Endothelial cell of umbilical vein (primary cell): ENCODE measurements around the gene SPAG6. TPM values are rescaled to one million over a fixed set of nuclear protein-coding genes. Genes with fewer than 3 reads are reported as not detected.

Experiments used
- BruUV-seq: library from RNA; stranded (reverse); fragments of 400-500 nt; replicated peaks from 2 replicates; lab custom pipeline; 2021; lab: Mats Ljungman, UMichigan
- CTCF ChIA-PET: fragments of 300-600, 350-600 bp; sonication (Branson Sonifier 250); formaldehyde crosslinking; loops from one replicate; lab custom pipeline; 2021; ENCODE audit warnings: antibody characterized with exemption, inconsistent platforms; lab: Charles Lee
- POLR2A ChIA-PET: fragments of 300-600, 350-600 bp; sonication (Branson Sonifier 250); formaldehyde crosslinking; loops from one replicate; lab custom pipeline; 2021; ENCODE audit warnings: antibody characterized with exemption, inconsistent platforms; lab: Charles Lee
- DNase-seq: peaks from one replicate; pipeline ENCODE4 v3.0.0-alpha.2; 2011; ENCODE audit warnings: low read depth, low spot score
- FAIRE-seq: peaks from 2 replicates; lab custom pipeline; 2011; peaks lifted over from hg19 to GRCh38; lab: Jason Lieb, UNC
- H2AFZ ChIP-seq: 2 replicates; pipeline ENCODE4 v1.6.0; 2012; ENCODE audit warnings: low read depth, low read length, control low read depth, inconsistent platforms
- H3K27ac ChIP-seq: 2 replicates; pipeline ENCODE4 v1.5.1; 2011; ENCODE audit warnings: low read depth, mild to moderate bottlenecking, control low read depth, low read length, moderate library complexity; ENCODE audit not compliant: insufficient read depth
- H3K27me3 ChIP-seq, 2 experiments: 2 replicates each; pipeline versions ENCODE4 v1.6.0 to v1.6.1; 2011; ENCODE audit warnings: low read length in 2 of 2, mixed read lengths in 1 of 2; ENCODE audit not compliant: control insufficient read depth in 2 of 2, insufficient read depth in 2 of 2
- H3K36me3 ChIP-seq, 2 experiments: 2 replicates in 1 of 2; 3 replicates in 1 of 2; pipeline ENCODE4 v1.5.1; 2011; ENCODE audit warnings: low read length in 2 of 2, mild to moderate bottlenecking in 1 of 2, moderate library complexity in 1 of 2; ENCODE audit not compliant: control insufficient read depth in 2 of 2, insufficient read depth in 2 of 2; ENCODE audit errors: extremely low read depth in 1 of 2
- H3K4me1 ChIP-seq: 3 replicates; pipeline ENCODE4 v1.5.1; 2011; ENCODE audit warnings: mild to moderate bottlenecking, low read length; ENCODE audit not compliant: control insufficient read depth, insufficient read depth; ENCODE audit errors: extremely low read depth
- H3K4me2 ChIP-seq: 2 replicates; pipeline ENCODE4 v1.6.1; 2011; ENCODE audit warnings: low read length, control low read depth, mixed read lengths; ENCODE audit not compliant: insufficient read depth
- H3K4me3 ChIP-seq, 3 experiments: fragments of 200-600 bp in 1 of 3; sonication (generic), shearing (Covaris generic) in 1 of 3; replicated peaks in 1 of 3; 2 replicates each; pipeline ENCODE4 v1.5.1; 2011 to 2016; ENCODE audit warnings: control low read depth in 3 of 3, low read length in 3 of 3, mild to moderate bottlenecking in 2 of 3, inconsistent platforms in 1 of 3, low read depth in 1 of 3, moderate library complexity in 1 of 3; ENCODE audit not compliant: insufficient read depth in 1 of 3
- H3K79me2 ChIP-seq: 2 replicates; pipeline ENCODE4 v1.6.0; 2012; ENCODE audit warnings: low read length, inconsistent platforms; ENCODE audit not compliant: control insufficient read depth, insufficient read depth
- H3K9ac ChIP-seq: replicated peaks from 2 replicates; pipeline ENCODE3; 2011; ENCODE audit warnings: low read length, control low read depth; ENCODE audit not compliant: insufficient read depth; ENCODE audit errors: extremely low read depth
- H3K9me1 ChIP-seq: replicated peaks from 3 replicates; pipeline ENCODE4 v1.6.0; 2011; ENCODE audit warnings: mild to moderate bottlenecking, low read length; ENCODE audit not compliant: control insufficient read depth, insufficient read depth; ENCODE audit errors: extremely low read depth
- H3K9me3 ChIP-seq: replicated peaks from 2 replicates; pipeline ENCODE4 v1.5.1; 2012; ENCODE audit warnings: low read length, inconsistent platforms; ENCODE audit not compliant: control insufficient read depth, insufficient read depth
- H4K20me1 ChIP-seq: replicated peaks from 2 replicates; pipeline ENCODE3; 2011; ENCODE audit warnings: mild to moderate bottlenecking, low read length; ENCODE audit not compliant: control insufficient read depth, insufficient read depth; ENCODE audit errors: extremely low read depth
- EZH2 ChIP-seq: IDR thresholded peaks from 2 replicates; pipeline ENCODE4 v1.6.1; 2012; ENCODE audit warnings: borderline replicate concordance, low read depth, mild to moderate bottlenecking, moderate library complexity, low read length, inconsistent platforms; ENCODE audit not compliant: severe bottlenecking
- dilution Hi-C: fragments of 300-500 bp; cut with MboI; formaldehyde crosslinking; loops from one replicate; pipeline ENCODE4 v1.15.0; 2019; ENCODE audit warnings: low sequenced_read_pairs; ENCODE audit not compliant: extremely low pct_ligation_motif_present
- intact Hi-C: fragments of 100-400 bp; cut with micrococcal nuclease; formaldehyde crosslinking; loops from one replicate; pipeline ENCODE4 v1.10.0; 2022
- polyA plus RNA-seq, 4 experiments: library from polyadenylated mRNA; depleted of rRNA in 3 of 4; stranded (reverse) in 3 of 4; unstranded in 1 of 4; fragments of >200 nt; gene quantifications; 2 replicates each; pipeline versions ENCODE4 v1.2.1 to v1.2.3, GENCODE V29; 2011 to 2012; ENCODE audit warnings: missing spikeins in 1 of 4
- total RNA-seq: library from RNA; stranded (reverse); gene quantifications from 2 replicates; pipeline ENCODE4 v1.2.3, GENCODE V29; 2021
- TF ChIP-seq, protein P1 (sequence below), 2 donors: IDR thresholded peaks; 1 replicate in 1 of 2; 2 replicates in 1 of 2; pipeline ENCODE4 v1.5.1; 2011; ENCODE audit warnings: low read length in 2 of 2, mild to moderate bottlenecking in 2 of 2, moderate library complexity in 2 of 2, control low read depth in 1 of 2, inconsistent platforms in 1 of 2, low read depth in 1 of 2; ENCODE audit not compliant: insufficient read depth in 1 of 2; ENCODE audit errors: extremely low read depth in 1 of 2
- TF ChIP-seq, protein P2 (sequence below): IDR thresholded peaks from 2 replicates; pipeline ENCODE4 v1.6.1; 2011; ENCODE audit not compliant: insufficient read depth, insufficient read length

The SPAG6 gene
- total and polyA plus RNA-seq, 2 donors (not counting 3 experiments of a cell fraction or from before 2014, with no cell fraction given), result not detected

GRCh38 chr10:22341190-22341925, 3.9 kb upstream of the SPAG6 start:
- H3K36me3 ChIP-seq, result no peaks in the 10 kb centered on the region
- ChIA-PET POLR2A (interaction anchor here (1.5 to 1.8 kb wide), 3 partner anchors 25 to 134 kb away, joined by 3 to 8 read pairs (median 4); partner anchors contain the start of gene COMMD3), CTCF (interaction anchor here (1.1 to 1.5 kb wide), 3 partner anchors 25 to 845 kb away, joined by 3 to 9 read pairs (median 5); partner anchors contain the start of gene COMMD3)
- peak overlapping the region; percentile 86 for H3K9ac ChIP-seq
- H2AFZ ChIP-seq, result peak overlapping the region; percentile 94
- H3K4me2 ChIP-seq, result peak overlapping the region; percentile 93
- H3K27ac ChIP-seq, result no peak overlapping the region
- H3K4me3 ChIP-seq, result peak overlapping the region; percentile 78 to 81 (median 80)
- no TSS peak for BruUV-seq
- dilution Hi-C loops, result no loop called here
- peaks cover 13% of the 10 kb centered on the region for H3K4me1 ChIP-seq
- intact Hi-C loops, result loop anchor here (1.0 to 5.0 kb wide), 4 partner anchors 20 to 844 kb away; partner anchors contain the start of genes BMI1 and COMMD3
- peaks cover 73 to 90% of the 10 kb centered on the region in 2 experiments for H3K27me3 ChIP-seq
- no peaks in the 10 kb centered on the region for H4K20me1 ChIP-seq
- H3K9me1 ChIP-seq, result no peaks in the 10 kb centered on the region
- FAIRE-seq (no peak), DNase-seq (peak; percentile 53)
- no peaks in the 10 kb centered on the region for H3K79me2 ChIP-seq
- TF ChIP-seq, protein P1, sequence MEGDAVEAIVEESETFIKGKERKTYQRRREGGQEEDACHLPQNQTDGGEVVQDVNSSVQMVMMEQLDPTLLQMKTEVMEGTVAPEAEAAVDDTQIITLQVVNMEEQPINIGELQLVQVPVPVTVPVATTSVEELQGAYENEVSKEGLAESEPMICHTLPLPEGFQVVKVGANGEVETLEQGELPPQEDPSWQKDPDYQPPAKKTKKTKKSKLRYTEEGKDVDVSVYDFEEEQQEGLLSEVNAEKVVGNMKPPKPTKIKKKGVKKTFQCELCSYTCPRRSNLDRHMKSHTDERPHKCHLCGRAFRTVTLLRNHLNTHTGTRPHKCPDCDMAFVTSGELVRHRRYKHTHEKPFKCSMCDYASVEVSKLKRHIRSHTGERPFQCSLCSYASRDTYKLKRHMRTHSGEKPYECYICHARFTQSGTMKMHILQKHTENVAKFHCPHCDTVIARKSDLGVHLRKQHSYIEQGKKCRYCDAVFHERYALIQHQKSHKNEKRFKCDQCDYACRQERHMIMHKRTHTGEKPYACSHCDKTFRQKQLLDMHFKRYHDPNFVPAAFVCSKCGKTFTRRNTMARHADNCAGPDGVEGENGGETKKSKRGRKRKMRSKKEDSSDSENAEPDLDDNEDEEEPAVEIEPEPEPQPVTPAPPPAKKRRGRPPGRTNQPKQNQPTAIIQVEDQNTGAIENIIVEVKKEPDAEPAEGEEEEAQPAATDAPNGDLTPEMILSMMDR (IDR thresholded peaks at IDR 0.05; ENCODE audit: extremely low read depth in 1 of 2, insufficient read depth in 1 of 2, low read depth in 1 of 2, low read length in 2 of 2), result no peak
- TF ChIP-seq, protein P2, sequence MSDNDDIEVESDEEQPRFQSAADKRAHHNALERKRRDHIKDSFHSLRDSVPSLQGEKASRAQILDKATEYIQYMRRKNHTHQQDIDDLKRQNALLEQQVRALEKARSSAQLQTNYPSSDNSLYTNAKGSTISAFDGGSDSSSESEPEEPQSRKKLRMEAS, result no peak
- TF ChIP-seq EZH2, result peak; percentile 63
- no peaks in the 10 kb centered on the region for H3K9me3 ChIP-seq
